Subcutaneous adipose tissue (tissue), 4 donors: ENCODE results near the gene CYP1A2. TPM values are rescaled to one million over a fixed set of nuclear protein-coding genes. Genes with fewer than 3 reads are reported as not detected.

Source experiments
- total RNA-seq, 4 donors: library from RNA; depleted of rRNA; stranded (reverse); fragments of >200 nt; gene quantifications; one replicate each; pipeline ENCODE4 v1.1.0, GENCODE V29; 2016
- TF ChIP-seq, protein P1 (sequence below): fragments of 450-650 bp; IDR thresholded peaks from one replicate; pipeline ENCODE4 v1.5.1; 2016; ENCODE audit warnings: low read depth, mild to moderate bottlenecking, control low read depth, antibody characterized with exemption, moderate library complexity

CYP1A2 gene
- total RNA-seq, 4 donors from 2014 or later: not detected

DNA sequence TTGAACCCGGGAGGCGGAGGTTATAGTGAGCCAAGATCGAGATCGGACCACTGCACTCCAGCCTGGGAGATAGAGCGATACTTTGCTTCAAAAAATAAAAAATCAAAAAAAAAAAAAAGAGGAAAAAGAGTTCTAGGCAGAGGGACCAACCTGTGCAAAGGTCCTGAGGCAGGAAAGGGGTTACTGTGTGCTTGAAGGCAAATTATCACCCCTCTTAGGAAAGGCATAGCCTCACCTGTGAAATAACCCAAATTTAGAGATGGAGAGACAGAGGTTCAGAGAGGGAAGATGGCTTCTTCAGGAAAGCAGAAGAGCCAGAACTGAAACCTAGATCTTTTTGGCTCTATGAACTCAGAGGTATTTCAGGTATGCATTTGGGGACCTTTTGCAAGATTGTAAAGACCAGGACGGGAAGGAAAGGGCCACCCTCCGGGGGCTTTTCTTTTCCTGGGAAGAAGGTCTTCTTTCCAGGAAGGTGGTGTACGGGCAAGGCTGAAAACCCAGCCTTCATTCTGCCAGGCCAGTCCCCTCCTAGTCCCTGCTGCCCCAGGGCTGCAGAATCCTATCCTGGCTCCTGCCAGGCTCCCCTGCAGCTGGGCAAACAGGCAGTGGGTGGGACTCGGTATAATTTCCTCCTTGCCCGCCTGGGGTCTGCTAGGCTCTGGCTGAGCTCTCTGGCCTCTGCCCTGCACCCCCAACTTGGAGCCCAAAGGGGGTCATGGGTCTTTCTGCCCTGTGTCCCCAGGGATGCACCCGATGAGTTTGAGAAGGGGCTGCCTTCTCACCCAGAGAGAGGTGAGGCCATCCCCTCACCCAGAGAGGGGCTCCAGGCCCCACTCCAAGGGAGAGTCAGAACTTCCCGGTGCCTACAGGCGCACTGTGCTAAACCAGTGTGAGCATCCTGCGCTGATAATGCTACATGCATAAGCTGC is 18.8 kb downstream of the CYP1A2 start:
- TF ChIP-seq, protein P1, sequence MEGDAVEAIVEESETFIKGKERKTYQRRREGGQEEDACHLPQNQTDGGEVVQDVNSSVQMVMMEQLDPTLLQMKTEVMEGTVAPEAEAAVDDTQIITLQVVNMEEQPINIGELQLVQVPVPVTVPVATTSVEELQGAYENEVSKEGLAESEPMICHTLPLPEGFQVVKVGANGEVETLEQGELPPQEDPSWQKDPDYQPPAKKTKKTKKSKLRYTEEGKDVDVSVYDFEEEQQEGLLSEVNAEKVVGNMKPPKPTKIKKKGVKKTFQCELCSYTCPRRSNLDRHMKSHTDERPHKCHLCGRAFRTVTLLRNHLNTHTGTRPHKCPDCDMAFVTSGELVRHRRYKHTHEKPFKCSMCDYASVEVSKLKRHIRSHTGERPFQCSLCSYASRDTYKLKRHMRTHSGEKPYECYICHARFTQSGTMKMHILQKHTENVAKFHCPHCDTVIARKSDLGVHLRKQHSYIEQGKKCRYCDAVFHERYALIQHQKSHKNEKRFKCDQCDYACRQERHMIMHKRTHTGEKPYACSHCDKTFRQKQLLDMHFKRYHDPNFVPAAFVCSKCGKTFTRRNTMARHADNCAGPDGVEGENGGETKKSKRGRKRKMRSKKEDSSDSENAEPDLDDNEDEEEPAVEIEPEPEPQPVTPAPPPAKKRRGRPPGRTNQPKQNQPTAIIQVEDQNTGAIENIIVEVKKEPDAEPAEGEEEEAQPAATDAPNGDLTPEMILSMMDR: no peak

DNA sequence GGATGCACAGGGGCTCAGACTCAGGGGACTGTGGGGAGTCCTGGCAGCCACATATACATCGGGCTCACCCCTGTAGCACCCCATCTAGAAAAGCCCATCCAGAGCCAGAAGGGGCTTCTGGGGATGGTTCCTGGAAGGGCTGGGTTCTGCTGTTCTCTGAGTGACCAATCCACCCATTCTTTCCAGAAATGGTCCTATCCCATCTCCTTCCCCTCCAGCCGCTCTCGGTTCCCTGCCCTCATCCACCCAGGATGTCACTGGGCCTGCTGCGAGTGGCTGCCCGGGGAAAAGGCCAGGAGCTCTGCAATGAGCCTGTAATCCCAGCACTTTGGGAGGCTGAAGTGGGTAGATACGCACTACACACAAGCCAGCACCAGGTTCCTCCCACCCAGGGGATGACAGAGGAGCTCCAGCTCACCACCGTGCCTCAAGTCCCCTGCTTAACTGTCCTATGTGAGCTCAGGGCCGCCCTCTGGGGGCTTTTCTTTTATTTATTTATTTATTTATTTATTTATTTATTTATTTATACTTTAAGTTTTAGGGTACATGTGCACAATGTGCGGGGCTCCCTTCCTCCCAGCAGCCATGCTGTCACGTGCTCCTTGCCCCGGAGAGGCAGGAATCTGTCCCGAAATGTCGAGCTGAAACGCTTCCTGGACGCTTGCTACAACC is 19.6 kb downstream of the CYP1A2 start:
- TF ChIP-seq, protein P1: no peak

DNA sequence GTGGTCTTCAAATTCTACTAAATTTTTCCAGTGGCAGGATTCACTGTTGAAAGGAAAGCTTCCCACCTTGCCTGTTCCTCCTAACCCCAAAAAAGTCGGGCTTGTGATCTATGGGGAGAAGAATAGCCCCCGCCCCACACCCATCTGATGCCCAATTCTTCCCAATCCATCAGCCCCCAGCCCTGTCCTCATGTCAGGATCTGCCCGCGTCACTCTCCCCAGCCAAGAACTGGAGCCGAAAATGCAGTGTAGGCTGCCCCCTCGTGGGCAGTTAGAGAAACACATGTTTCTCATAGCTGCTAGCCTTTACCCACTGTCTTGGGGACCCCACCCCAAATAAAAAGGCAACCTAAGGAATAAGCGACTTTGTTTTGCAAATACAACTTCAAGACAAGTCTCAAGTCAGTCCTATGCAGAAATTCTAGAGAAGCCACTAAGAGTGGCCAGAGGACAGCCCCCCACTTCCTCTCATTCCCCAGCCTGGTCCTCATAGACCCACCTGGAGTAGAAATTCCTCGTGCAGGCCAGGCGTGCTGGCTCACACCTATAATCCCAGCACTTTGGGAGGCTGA is 20.2 kb downstream of the CYP1A2 start:
- TF ChIP-seq, protein P1: no peak

DNA sequence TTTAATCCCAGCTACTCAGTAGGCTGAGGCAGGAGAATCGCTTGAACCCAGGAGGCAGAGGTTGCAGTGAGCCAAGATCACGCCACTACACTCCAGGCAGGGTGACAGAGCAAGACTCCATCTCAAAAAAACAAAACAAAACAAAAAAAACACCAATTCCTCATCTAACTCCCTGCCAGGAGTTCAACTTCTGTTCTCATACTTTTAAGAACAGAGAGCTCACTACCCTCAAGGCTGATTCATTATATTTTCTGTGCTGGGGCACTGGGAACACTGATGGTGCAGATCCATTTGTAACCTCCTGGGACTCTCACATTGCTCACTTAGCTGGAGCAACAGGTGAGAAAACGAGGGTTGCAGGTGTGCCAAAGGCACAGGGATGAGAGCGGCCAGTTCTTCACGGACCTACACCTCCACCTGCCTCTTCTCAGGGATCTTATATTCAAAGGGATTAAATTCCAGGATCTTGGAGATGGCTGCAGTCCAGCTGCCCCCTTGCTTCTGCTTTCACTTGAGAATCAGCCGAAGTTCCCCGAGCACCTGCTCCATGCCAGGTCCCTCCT is 20.9 kb downstream of the CYP1A2 start:
- TF ChIP-seq, protein P1: no peak

DNA sequence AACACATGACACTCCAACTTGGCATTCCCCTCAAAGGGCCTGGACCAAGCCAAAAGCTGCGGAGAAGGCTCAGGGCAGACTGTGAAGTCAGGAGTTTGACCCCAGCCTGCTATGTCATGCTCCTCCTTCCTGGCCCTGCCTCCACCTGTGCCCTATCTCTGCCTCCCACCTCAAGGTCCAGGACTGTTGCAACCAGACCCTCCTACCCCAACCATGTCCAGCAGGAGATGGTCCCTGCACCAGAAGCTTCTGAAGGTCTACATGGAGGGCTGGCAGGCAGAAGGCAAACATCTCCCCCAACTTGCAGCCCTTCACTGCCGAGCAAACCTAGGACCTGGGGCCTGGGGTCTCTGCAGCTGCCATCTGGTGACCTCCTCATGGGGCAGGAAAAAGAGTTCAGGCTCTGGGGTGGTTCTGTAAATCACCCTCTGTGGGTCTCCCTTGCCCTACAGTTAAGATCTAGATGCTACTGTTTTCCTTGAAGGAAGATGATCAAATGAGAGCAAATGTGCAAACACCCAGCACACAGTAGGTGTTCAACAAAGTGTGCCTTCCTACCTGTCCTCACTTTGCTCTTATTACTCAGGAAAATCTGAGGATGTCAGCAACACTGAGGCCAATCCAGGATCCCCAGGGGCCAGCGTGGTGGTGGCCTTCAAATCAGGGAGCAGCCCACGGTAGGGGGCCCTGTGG is 21.7 kb downstream of the CYP1A2 start:
- TF ChIP-seq, protein P1: no peak

DNA sequence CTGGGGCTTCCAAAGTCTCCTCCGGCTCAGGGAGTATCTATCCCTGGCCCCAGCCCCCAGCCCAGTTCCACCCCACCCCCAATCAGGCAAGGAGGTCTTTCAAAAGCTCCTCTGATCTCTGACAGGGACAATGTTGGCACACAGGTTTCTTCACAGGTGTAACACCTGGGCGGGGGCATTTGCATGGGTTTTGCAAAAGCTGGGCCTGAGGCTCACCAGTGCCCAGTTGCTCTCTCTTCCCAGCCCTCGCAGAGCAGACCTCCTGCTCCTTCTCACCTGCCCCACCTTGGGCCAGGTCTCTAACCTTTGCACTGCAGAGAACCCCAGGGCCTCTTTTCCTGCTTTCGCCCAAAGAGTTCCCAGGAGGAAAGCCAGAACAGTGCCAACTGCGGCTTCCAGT is 24.7 kb downstream of the CYP1A2 start:
- TF ChIP-seq, protein P1: no peak
